GM13976 (cell line): Measurements from ENCODE around the gene RDX.

Source experiments
- DNase-seq: peaks from one replicate; pipeline ENCODE4 v3.0.0; 2012; ENCODE audit warnings: low spot score
- in situ Hi-C: fragments of 300-500 bp; cut with MboI; formaldehyde crosslinking; loops from one replicate; pipeline ENCODE4 v1.12.0; 2022; ENCODE audit warnings: low sequenced_read_pairs, mixed read lengths, inconsistent platforms; ENCODE audit not compliant: unreplicated experiment
- TF ChIP-seq, protein P1 (sequence below): IDR thresholded peaks from 2 replicates; pipeline ENCODE4 v1.5.1; 2012; ENCODE audit warnings: borderline replicate concordance, mild to moderate bottlenecking; ENCODE audit not compliant: insufficient read depth; ENCODE audit errors: extremely low read depth, missing control alignments, control extremely low read depth

The RDX gene

DNA sequence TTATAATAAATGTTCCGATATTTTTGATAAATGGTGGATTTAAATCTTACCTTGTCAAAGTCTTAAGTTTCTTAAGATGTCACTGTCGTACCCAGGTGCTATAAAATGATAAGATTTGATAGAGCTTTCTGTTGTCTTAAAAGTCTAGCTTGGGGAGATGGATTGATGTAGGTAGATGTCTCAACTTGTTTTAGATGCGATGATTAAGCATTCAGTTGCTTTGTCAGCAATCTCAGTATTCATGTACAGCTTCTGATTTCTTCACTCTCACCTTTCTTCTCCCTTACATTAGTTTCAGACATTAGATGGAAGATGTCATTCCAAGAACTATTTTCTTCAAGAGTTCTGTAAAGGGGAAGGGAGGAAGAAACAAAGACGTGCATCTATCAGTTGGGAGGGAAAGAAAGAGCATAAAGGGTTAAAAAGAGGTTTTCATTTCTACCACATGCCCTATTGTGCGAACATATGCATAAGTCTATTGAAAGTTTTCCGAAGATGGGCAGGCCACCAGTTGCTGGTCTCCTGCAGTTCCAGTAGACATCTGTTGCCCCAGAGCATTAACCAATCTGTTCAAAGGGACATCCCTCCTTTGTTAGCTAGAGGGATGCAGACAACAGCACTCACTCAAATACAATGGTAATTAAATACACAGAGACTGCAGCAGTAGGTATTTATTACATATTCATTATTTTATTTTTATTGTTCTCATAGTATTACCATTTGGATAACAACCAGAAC lies 164.9 kb downstream of the RDX start:
- in situ Hi-C loops, result no loop called here
- no peak for DNase-seq
- TF ChIP-seq, protein P1, sequence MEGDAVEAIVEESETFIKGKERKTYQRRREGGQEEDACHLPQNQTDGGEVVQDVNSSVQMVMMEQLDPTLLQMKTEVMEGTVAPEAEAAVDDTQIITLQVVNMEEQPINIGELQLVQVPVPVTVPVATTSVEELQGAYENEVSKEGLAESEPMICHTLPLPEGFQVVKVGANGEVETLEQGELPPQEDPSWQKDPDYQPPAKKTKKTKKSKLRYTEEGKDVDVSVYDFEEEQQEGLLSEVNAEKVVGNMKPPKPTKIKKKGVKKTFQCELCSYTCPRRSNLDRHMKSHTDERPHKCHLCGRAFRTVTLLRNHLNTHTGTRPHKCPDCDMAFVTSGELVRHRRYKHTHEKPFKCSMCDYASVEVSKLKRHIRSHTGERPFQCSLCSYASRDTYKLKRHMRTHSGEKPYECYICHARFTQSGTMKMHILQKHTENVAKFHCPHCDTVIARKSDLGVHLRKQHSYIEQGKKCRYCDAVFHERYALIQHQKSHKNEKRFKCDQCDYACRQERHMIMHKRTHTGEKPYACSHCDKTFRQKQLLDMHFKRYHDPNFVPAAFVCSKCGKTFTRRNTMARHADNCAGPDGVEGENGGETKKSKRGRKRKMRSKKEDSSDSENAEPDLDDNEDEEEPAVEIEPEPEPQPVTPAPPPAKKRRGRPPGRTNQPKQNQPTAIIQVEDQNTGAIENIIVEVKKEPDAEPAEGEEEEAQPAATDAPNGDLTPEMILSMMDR, result no peak

GRCh38 chr11:110130642-110131238 lies 165.7 kb downstream of the RDX start:
- TF ChIP-seq, protein P1, result no peak
- in situ Hi-C loops, result no loop called here
- DNase-seq, result no peak

DNA sequence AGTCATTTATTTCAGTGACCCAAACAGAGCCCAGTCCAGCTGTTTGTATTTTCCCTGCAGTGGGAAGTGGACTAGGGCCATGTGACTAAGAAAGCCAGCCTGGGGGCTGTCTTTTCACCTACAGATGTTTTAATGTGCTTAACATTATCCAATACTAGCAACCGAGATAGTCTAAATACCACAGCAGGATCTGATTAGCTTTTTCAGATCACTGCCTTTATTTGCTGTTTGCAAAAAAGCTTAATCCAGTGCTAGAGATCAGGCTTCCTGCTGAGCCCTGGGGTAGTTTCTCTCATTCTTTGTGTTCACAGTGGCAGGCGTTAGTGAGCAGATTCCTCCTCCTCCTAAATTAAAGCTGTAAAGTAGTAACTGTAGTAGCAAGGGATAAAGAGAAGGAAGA lies 168.3 kb downstream of the RDX start:
- no peak for DNase-seq
- TF ChIP-seq, protein P1, result no peak
- in situ Hi-C loops, result no loop called here

GRCh38 chr11:110126936-110127335 lies 169.5 kb downstream of the RDX start:
- no peak for DNase-seq
- TF ChIP-seq, protein P1, result no peak
- in situ Hi-C loops, result no loop called here

GRCh38 chr11:110125632-110126031 lies 170.8 kb downstream of the RDX start:
- TF ChIP-seq, protein P1, result no peak
- in situ Hi-C loops, result no loop called here
- DNase-seq, result no peak
